GM19240 (cell line): ENCODE data around the gene MVD.
"Not testable (repeated sequence)": the region's sequence is repeated elsewhere in the genome, so short reads cannot be mapped to it uniquely, and the experiment has no call there.

ENCODE experiments used
- DNase-seq: peaks from one replicate; pipeline ENCODE4 v3.0.0; 2011; ENCODE audit warnings: low spot score; ENCODE audit not compliant: insufficient read length

The MVD gene

DNA sequence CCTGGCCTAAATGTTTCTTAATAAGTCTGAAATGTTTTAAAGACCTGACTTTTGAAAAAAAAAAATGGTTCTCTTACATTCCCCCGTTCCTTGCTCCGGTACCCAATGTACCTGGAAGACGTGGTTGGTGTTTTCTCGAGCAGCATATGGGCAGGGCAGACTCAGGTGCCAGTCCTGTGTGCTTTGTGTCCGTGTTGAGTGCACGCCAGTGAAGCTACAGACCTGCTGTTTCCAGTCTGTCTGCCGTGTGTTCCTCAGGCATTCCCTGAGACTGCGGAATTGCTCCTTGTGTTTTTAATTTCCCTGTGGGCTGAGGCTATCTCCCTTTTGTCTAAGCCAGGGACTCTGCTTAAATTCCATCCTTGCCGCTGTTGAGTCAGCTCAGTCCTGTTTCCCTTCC, 36.2 kb downstream of the MVD start:
- no peak for DNase-seq

DNA sequence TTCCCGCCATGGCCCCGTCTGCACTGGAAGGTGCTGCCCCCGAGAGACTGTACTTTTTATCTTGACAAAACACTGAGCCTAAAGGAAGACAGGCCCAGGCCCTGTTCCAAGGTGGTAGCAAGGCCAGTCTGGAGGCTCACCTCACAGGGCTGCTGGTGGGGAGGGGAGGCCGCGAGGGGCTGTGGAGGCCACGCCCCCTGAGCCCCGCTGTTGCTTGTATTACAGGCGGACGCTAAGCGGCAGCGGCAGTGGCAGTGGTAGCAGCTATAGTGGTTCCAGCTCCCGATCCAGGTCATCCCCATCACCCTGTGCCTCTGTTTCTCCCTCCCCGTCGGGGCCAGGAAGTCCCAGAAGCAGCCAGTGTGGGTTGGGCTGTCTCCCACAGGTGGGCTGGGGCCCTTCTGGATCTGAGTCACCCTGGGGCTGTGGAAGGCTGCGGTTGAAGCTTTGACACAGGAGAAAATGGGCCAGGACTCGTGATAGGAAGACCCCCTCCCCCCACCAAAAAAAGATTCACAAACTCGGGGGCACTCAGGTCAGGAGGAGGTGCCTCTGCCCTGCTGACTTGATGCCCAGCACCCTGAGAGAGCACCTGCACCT, 37.8 kb downstream of the MVD start:
- DNase-seq: no peak

DNA sequence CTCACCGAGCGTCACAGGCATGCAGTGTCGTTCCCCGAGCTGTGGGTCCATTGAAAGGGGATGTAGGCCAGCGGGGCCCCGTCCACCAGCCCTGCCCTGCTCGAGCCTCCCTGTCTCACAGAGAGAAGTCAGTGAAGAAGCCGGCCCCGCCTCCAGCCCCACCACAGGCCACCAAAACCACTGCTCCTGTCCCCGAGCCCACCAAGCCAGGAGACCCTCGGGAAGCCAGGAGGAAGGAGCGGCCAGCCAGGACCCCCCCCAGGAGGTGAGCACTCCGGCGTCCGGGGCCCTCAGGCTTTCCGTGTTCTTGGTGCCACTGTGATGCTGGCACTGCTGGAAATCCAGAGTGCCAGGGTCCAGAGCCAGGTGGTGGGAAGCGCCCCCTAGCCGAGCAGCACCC, 38.4 kb downstream of the MVD start:
- no peak for DNase-seq

DNA sequence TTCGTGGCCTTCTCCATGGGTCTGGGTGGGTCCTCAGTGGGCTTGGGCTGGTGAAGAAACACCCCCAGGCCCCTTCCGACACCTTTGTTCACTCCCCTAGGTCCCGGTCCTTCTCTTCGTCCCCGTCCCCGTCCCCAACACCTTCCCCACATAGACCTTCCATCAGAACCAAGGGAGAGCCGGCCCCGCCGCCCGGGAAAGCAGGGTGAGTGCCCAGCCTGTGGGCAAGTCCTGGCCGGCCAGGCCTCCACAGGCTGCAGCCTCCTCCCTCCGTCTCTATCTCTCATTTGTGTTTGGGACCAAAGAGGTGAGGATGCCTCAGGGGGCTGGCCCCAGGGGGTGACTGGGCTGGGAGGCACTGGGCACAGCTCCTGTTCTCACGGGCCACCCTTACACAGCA, 39.0 kb downstream of the MVD start:
- no peak for DNase-seq

DNA sequence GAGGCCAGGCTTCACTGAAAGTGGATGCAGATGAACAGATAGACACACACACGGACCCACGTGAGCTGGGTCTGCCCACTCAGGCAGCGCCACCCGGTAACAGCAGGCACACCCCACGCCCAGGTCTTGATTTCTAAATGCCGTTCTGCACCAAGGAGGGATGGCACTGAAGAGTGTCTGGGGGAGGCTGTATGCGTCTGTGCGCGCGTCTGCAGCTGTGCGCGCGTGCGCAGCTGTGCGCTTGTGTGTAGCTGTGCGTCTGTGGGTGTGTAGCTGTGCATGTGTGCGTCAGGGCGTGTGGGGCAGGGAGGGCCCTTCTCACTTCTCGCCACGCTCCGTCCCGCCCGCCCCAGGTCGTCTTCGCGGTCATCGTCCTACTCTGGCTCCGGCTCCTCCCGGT, 40.0 kb downstream of the MVD start:
- no peak for DNase-seq

DNA sequence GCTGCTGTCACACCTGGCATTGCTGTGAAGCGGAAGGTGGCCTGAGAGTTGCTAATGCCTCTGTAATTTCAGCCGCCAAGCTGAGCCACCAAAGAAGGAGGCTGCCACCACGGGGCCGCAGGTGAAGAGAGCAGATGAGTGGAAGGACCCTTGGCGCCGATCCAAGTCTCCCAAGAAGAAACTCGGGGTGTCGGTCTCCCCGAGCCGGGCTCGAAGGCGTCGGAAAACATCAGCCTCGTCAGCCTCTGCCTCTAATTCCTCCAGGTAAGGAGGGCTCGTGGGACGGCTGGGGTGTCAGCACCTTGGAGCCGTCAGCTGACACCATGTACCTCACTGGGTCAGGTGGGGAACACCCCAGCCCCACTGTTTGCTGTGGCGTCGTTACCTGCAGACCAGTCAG, 40.8 kb downstream of the MVD start:
- no peak for DNase-seq

DNA sequence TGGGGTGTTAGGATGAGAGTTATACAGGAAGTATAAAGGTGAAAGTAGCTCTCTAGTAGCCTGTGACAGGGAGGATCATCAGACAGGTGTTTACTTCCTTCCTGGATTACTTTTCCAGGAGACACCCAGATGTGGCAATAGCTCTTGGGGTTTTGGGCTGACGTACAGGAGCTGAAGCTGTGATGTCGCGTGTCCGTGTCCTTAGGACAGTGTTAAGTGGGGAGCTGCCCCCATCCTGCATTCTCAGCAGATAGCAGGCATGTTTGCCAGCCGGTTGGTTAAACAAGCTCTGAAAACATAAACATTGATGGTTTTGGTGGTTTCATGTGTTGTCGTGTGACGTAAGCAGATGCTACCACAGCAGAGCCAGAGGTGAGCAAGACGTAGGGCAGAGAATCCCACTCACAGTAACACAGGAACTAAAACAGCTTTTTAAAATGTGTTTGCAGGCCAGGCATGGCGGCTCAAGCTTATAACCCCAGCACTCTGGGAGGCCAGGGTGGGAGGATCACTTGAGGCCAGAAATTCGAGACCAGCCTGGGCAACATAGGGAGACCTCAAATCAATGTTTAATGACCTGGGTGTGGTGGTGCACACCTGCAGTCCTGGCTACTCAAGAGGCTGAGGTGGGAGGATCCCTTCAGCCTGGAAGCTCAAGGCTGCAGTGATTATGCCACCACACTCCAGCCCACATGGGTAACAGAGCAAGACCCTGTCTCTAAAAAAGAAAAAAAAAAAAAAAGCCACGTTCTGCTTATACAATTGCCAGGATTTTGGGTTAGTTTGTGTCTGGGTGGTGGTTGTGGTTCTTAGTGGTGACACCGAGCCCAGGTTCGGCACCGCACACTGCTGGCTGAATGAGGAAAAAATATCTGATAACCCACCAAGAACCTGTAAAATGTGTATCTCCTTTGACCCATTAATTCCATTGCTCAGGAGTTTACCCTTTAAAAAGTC, 42.8 kb downstream of the MVD start:
- DNase-seq: no peak

DNA sequence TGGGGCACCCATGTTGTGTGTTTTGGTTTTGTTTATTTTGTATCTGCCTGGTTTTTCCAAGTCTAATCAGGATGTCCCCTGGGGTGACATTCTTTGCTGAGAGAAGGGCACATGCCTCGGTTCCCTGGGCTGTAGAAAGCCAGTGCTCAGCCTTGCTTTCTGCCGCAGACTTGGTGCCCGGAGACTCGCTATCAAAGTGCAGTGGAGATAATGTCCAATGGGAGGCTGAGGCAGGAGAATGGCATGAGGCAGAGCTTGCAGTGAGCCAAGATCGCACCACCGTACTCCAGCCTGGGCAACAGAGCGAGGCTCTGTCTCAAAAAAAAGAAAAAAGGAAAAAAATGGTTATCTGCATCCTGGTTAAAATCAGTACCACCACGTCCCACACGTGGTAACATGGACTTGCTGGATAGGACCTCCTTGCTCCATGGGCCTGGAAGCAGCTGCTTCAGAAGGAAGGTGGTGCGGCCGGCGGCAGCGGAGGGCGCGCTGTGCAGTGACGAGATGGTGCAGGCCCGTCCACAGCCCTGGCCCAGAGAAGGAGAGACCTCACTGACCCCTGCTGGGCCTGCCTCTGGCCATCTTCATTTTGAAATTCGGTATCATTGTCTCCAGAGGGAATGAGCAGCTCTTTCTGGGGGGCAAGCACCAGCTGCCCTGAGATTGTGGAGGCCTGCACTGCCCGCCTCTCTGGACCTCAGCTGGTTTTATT, 43.8 kb downstream of the MVD start:
- DNase-seq: no peak

DNA sequence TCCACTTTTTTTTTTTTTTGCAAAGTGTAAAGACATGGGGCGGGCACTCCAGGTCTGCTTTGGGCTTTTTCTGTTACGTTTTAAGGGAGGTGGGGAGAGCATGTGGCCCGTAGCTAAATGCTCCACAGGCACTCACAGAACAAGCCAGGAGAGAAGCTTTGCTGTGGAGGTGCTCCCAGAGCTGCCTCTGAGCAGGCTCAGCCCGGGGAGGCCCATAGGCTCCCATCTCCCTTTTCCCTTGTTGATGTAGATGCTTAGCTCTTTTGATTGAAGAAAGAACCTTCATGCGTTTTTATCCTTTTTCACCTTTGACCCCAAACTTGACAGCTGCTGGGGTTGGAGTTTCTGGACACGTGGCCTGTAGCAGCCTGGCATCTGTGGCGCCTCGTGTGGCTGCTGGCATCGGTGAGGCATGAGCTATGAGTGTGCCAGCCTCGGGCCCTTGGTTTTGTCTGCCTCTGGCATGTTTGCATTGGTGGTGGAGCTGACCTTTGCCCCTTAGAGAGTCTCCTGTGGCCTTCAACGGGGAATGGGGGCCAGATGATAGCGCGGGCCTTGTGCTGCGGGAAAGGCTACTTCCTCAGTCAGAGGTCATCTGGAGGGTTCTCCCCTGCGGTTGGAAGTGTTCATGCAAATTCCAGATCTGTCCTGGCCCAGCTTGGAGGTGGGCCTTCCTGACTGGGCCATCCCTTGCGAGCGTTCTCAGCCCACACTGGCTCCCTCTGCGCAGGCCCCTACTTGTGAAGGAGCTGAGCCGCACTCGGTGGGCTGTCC, 44.5 kb downstream of the MVD start:
- DNase-seq: no peak

DNA sequence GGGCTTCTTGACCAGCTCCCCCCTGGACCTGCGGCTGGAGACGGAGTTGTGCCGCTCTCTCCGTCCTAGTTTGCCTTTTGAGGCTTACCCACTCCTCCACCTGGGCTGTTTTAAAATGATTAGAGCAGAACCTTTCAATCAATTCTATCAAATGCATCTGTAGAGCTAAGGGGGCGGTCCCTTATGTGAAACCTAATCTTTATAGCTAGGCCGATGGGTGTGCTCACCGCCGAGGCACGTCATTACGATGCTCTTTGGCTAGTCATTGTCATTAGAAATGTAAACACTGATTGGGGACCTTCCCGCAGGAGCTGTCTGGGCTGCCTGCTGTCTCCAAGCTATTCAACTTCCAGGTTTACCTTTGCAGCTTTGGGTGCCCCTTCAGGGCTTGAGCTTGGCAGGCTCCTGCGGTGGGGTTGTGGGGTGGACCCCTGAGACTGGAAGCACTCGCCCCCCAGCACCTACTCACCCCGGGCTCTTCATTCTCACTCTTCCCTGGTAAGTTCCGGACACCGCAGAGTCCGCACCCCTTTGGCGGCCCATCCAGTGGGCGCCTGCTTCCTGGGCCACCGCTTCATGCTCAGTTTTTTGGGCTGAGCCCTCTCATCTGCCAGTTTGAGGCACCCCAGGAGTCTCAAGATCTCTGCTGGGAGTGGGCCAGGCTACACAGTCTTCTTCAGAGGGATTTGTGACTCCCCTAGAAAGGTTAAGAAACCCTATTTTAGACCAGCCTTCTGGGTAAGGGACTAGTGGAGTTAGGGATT, 45.4 kb downstream of the MVD start:
- DNase-seq: no peak

DNA sequence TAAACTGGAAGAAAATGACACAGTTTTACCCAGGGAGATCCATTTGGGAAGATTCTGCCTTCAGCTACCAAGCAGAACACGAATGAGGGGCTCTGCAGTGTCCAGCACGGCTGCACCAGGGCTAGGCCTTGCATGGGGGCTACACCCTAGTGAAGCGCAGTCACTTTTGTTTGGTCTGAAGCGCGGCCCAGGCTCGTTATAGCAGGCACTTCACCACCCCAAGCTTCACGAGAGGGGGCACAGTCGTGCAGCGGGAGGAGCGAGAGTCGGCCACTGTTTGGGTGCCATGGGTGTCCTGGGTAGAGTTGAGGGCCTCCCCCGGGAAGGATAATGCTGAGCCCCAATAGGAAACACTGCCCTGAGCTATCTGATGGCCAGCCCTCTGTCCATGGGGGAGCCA, 46.2 kb downstream of the MVD start:
- no peak for DNase-seq

DNA sequence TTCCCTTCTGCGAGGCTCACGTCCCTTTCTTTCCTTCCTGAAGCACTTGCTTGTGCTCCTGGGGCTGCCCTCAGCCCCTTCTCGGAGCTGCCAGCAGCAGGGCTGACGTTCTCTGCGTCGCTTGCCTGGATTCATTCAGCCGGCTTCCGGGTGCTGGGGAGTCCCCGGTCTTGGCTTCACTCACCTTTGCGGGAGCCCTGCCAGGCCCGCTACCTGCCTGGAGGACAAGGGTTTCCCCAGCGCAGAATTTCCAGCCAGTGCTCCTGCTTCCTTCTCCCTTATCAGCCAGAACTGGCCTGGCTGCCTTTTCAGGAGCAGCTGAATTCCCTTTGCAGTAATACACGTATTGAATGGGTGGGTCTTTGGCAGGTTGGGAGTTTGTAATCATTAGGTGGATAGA, 46.6 kb downstream of the MVD start:
- no peak for DNase-seq

DNA sequence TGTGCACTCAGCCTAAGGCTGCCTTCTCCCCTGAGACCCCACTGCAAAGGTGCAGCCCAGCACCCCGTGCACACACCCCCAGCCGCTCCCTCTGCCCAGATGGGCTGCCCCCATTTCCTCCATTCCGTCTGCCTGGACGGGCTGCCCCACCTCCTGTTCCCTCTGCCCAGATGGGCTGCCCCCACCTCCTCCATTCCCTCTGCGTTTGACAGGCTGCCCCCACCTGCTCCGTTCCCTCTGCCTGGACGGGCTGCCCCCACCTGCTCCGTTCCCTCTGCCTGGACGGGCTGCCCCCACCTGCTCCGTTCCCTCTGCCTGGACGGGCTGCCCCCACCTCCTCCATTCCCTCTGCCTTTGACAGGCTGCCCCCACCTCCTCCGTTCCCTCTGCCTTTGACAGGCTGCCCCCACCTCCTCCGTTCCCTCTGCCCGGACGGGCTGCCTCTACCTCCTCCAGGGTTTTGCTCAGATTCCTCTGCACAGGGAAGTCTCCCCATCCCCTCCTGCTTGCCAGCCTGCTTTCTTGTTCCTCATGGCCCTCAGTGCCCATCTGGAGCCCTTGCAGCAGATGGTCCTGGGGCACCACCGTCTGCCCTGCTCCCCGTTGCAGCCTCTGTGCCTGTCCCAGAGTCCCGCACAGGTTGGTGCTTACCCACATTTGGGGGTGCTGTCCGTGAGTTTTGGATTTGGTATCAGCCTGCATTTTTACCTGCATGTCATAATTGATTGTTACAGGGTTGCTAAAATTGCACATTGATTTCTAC, 47.9 kb downstream of the MVD start:
- DNase-seq: no peak

DNA sequence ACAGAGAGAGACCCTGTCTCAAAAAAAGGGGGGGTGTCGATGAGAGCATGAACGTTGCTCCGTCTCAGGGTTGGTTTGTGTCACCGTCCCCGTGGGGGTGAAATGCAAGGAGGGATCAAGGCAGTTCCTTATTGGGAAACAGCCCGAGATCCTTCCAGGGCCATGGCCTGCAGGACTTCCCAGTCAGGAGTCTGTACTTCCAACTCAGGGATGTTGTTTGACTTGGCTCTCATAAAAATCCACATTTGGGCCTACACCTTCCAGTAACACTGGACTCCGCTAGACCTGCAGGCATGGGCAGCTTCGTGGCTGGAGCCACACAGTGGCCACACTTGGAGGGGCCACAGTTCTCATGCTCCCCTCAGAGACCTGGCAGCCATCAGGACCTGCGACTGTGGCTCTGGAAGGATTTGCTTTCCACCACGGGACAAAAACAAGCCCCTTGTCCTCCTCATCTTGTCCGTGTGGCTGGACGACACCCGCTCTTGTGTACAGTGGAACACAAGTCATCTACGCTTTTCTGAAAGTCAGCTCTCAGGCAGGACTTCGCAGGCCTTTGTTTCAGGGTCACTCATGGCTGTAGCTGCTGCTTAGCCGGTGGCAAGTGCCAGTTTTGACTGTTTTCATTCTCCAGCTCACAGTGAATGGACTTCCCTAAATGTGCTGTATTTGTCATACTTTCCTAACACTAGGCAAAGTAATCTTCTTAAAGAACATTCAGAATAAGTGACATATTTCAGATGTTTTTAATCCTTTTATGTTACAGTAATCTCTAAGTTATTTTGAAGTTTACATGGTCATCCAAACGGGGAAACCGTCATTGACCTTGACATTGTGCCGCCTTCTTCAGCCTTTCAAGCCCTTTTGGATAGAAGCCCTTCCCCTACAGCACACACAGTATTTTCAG, 48.7 kb downstream of the MVD start:
- no peak for DNase-seq

DNA sequence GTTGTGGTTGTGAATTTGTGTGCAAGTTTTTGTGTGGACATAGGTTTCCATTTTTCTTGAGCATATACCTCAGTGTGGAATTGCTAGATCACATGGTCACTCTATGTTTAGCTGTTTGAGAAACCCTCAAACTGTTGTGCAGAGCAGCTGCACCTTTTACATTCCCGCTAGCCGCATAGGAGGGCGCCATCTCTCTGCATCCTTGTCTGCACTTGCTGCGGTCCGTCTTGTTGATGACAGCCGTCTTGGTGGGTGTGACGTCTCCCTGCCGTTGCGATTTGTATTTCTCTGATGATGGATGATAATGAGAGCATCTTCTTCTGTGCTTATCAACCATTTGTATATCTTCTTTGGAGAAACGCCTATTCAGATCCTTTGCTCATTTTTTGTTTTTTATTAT, 49.6 kb downstream of the MVD start:
- DNase-seq: no peak

DNA sequence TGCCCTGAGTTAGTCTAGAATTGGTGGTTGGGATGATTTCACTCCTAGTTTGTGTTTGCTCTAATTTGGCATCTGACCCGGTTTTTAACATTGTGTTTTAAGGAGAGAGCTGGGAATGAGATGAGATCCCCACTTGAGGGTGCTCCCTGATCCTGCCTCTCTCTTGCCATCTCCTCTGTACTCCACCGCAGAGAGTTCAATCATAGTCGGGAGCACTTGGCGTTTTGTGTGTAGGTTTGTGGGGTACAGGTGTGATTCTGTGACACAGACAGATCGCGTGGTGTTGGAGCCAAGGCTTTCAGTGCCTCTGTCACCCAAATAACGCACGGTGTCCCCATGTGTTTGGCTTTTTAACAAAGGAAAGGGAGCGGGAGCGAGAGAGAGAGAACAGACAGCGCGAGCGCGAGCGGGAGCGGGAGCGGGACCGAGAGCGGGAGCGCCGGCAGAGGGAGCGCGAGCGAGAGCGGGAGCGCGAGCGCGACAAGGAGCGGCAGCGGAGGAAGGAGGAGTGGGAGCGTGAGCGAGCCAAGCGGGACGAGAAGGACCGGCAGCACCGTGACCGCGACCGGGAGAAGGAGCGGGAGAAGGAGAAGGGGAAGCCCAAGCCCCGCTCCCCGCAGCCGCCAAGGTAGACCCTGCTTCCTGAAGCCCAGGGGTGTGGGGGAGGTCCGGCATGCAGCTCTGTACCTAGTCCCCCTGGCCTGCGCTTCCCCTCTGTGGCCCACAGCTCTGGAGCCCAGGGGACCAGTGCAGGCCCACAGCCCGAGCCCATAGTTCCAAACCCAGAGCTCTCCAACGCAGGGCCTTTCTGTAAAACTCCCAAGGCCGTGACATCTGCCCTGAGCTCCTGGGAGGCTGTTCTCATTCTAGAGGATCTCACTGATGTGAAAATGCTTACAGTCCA, 51.7 kb downstream of the MVD start:
- no peak for DNase-seq

DNA sequence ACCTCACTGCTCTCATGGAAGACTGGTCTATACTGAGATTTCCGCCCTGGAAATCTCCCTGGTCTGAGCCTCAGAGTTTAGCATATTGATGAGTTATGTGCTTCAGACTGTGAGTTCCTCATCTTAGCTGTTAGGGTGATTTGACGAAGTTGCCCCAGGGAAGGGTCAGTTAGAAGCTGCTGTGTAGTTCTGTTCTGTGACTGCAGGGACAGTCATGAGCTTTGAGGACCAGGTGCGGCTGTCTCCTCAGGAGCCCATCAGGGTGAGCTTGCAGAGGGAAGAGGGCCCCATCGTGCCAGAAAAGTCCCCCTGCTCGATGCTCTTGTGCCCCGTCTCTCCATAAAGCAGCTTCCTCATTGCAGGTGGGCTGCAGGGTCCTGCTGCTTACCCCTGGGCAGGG, 52.8 kb downstream of the MVD start:
- DNase-seq: no peak

DNA sequence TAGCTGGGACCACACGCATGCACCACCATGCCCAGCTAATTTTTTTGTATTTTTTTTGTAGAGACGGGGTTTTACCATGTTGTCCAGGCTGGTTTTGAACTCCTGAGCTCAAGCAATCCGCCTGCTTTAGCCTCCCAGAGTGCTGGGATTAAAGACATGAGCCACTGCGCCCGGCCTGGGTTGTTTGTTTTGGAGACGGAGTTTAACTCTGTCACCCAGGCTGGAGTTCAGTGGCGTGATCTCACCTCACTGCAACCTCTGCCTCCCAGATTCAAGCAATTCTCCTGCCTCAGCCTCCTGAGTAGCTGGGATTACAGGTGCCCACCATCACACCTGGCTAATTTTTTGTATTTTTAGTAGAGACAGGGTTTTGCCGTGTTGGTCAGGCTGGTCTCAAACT, 53.5 kb downstream of the MVD start:
- not testable (repeated sequence) for DNase-seq
